ENCODE results near the gene DPF3. TPM values are rescaled to one million over a fixed set of nuclear protein-coding genes. Genes with fewer than 3 reads are reported as not detected.

DPF3 gene
- total RNA-seq, 1 donor from 2014 or later, result 0.90 TPM

DNA sequence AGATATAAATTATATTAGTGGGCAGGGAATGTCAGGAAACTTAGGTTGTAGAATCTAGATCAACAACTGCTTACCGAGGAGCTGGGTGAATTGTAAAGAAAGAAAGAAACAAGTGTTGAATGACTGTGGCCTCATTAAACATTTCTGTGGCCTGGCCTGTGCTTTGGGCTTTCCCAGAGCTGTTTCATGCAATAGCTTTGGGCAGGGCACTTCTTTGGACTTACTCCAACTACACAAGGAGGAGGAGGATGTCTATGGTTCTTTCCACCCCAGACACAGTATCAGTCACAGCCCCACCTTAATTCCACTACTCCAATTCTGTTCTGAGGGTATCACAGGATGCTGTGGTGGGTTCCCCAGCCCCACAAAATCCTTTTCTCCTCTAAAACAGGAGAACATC is 38.0 kb downstream of the DPF3 start:
- ATAC-seq, result no peak

DNA sequence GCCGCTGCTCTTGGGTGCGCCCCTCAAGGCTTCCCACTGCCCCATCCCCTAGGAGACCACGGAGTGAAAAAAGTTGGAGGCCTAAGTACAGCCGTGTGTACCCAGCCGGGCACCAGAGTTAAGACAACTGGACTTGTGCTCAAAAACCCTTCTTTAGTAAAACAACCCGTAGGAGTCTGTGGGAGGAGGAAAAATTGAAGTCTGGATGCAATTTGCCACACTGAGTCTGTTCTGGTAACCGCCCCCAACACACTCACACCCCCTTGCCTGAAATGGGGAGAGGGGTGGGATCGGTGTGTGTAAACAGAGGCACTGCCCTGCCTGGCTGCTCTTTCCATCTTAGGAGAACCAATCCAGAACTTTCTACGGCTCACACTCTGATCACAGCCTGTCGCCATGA is 41.7 kb downstream of the DPF3 start:
- Histone ChIP-seq H3K27me3 (no peaks in the 10 kb centered on the region), H3K36me3 (no peaks in the 10 kb centered on the region), H3K4me3 (no peak overlapping the region), H3K9me3 (no peaks in the 10 kb centered on the region), H3K4me1 (no peaks in the 10 kb centered on the region), H3K27ac (no peak overlapping the region)
- DNase-seq (no peak), ATAC-seq (no peak)
- intact Hi-C loops (cut with DNase I), result no loop called here
- TF ChIP-seq CTCF (IDR thresholded peaks at IDR 0.05), result no peak

More for the DNA sequence above, 38.0 kb downstream of the DPF3 start:
- intact Hi-C loops (cut with DNase I), result no loop called here
- Histone ChIP-seq H3K9me3 (no peaks in the 10 kb centered on the region), H3K4me1 (no peaks in the 10 kb centered on the region), H3K36me3 (no peaks in the 10 kb centered on the region), H3K27me3 (no peaks in the 10 kb centered on the region), H3K27ac (no peak overlapping the region), H3K4me3 (no peak overlapping the region)
- DNase-seq, result no peak
- TF ChIP-seq CTCF (IDR thresholded peaks at IDR 0.05), result no peak

DNA sequence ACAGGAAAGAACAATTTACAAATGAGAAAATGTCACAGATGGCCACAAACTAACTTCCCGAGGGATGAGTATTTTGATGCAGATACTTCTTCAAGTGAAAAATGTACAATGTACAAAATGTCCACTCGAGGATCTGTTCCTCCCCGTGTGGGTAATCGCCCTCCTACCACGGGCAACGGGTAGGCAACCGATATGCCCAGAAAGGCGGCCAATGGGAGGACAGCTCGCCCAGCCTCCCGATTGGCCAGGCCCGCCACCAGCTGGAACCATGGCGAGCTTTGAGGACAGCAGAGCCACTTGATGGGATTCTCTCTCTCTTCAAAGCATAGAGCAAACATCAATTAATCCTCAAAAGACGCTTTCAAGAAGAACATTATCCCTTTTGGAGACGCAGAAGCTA is 42.3 kb downstream of the DPF3 start:
- ATAC-seq (no peak), DNase-seq (no peak)
- H3K9me3 ChIP-seq, result no peaks in the 10 kb centered on the region
- no peak overlapping the region for H3K27ac ChIP-seq
- no peak for TF ChIP-seq CTCF (IDR thresholded peaks at IDR 0.05)
- H3K4me3 ChIP-seq, result no peak overlapping the region
- H3K27me3 ChIP-seq, result no peaks in the 10 kb centered on the region
- intact Hi-C loops (cut with DNase I), result no loop called here
- H3K4me1 ChIP-seq, result no peaks in the 10 kb centered on the region
- H3K36me3 ChIP-seq, result no peaks in the 10 kb centered on the region

- DNase-seq (no peak), ATAC-seq (no peak)
- H3K36me3 ChIP-seq, result no peaks in the 10 kb centered on the region
- H3K9me3 ChIP-seq, result no peaks in the 10 kb centered on the region
- no peaks in the 10 kb centered on the region for H3K27me3 ChIP-seq
- H3K27ac ChIP-seq, result no peak overlapping the region
- no peak for TF ChIP-seq CTCF (IDR thresholded peaks at IDR 0.05)
- H3K4me3 ChIP-seq, result no peak overlapping the region
- no peaks in the 10 kb centered on the region for H3K4me1 ChIP-seq
- intact Hi-C loops (cut with DNase I), result no loop called here
Measured at GRCh38 chr14:72850360-72850759, 43.5 kb downstream of the DPF3 start.

DNA sequence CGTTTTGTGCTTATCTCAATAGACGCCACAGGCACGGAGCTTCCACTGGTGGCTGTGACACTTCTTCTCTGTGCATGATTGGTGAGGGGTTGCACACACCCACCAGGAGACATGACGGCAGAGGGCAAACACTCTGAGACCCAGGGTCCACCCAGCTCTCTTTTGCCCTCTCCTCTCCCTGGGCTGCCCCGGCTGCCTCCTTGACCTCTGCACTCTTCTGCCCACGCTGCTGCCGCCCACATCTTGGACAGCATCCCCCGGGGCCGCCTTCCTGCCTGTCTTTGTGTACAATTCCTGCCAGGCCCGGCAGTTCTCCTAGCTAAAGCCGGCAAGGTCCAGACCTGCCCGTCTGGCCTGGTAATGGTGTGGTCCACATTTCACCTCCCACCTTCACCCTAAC is 44.7 kb downstream of the DPF3 start:
- Histone ChIP-seq H3K4me3 (no peak overlapping the region), H3K36me3 (no peaks in the 10 kb centered on the region), H3K27me3 (no peaks in the 10 kb centered on the region), H3K27ac (no peak overlapping the region), H3K9me3 (no peaks in the 10 kb centered on the region), H3K4me1 (no peaks in the 10 kb centered on the region)
- intact Hi-C loops (cut with DNase I), result no loop called here
- no peak for ATAC-seq
- no peak for TF ChIP-seq CTCF (IDR thresholded peaks at IDR 0.05)
- no peak for DNase-seq

- Histone ChIP-seq H3K4me1 (no peaks in the 10 kb centered on the region), H3K9me3 (no peaks in the 10 kb centered on the region), H3K27me3 (no peaks in the 10 kb centered on the region), H3K27ac (no peak overlapping the region), H3K36me3 (no peaks in the 10 kb centered on the region), H3K4me3 (no peak overlapping the region)
- TF ChIP-seq CTCF (IDR thresholded peaks at IDR 0.05), result no peak
- ATAC-seq (no peak), DNase-seq (no peak)
- intact Hi-C loops (cut with DNase I), result no loop called here
Measured at GRCh38 chr14:72847721-72848120, 46.2 kb downstream of the DPF3 start.

All from upper lobe of right lung (tissue), 1 donor.